GM21529 (cell line): ENCODE measurements around the gene MICA.
"Not testable (repeated sequence)": the region's sequence is repeated elsewhere in the genome, so short reads cannot be mapped to it uniquely, and the experiment has no call there.

Source experiments
- ATAC-seq: cut with Tn5 transposase; IDR thresholded peaks from one replicate; pipeline ENCODE4 v1.9.1; 2021; ENCODE audit not compliant: unreplicated experiment

The MICA gene

DNA sequence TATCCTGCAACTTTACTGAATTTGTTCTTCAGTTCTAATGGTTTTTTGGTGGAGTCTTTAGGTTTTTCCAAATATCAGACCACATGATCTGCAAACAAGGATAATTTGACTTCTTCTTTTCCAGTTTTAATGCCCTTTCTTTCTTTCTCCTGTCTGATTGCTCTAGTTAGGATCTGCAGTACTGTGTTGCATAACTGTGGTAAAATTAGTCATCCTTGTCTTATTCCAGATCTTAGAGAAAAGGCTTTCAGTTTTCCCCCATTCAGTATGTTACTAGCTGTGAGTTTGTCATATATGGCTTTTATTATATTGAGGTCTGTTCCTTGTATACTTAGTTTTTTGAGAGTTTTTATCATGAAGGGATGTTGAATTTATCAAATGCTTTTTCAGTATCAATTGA lies 4.3 kb downstream of the MICA start:
- ATAC-seq: no peak

DNA sequence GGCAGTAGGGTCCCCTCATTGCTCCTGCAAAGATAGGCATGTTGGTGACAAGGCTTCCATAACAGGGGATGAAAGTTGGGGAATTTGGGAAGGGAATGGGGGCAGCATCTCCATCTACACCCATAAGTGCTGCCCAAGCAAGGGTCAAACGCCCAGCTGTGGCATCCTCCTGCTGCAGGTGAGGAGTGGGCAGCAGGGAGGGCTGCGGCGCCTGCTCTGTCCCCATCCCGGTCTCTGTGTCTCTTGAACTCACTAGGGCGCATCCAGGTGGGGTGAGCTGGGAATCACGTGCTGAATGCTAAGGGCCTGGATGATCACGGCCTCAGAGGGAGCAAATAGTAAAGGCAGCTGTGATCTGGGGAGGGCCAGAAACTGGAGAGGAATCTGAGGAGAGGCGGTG lies 9.1 kb downstream of the MICA start:
- no peak for ATAC-seq

DNA sequence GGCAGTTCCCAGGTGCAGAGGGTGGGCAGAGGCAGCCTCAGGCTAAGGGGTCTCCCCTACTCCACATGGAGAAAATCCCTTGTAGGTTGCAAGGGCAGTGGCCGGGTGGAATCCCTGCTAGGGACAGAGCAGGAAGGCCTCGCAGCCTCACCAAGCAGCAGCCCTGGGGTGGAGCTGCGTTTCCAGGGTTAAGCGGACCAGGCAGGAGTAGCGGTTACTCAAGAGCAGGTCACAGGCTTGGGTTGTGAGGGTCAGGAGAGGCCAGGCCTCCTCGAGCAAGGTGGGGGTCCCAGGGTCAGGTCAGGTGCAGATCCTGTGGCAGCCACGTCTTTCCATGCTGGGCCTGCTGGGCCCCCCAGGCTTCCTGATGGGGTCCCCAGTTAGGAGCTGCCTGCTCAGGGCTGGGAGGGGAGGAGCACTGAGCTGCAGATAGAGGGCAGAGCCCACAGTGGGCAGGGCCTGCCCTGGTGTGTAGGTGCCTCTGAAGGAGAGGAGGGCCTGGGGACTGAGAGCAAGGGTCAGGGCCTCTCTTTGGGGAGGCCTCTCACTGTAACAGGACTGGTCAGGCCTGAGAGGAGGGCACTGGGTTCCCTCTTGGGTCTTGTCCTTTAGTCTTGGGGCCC lies 10.9 kb downstream of the MICA start:
- not testable (repeated sequence) for ATAC-seq

DNA sequence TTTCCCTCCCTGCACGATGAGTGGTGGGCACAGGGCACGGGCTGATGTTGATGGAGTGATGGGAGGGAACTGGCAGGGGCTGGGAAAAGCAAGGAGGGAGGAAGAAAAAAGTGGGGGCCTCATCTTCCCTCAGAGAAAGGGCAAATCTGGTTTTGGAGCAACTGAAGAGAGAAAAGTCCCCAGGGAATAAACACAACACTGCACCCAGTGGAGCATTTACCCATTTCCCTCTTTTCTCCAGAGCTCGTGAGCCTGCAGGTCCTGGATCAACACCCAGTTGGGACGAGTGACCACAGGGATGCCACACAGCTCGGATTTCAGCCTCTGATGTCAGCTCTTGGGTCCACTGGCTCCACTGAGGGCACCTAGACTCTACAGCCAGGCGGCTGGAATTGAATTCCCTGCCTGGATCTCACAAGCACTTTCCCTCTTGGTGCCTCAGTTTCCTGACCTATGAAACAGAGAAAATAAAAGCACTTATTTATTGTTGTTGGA lies 11.4 kb downstream of the MICA start:
- no peak for ATAC-seq

DNA sequence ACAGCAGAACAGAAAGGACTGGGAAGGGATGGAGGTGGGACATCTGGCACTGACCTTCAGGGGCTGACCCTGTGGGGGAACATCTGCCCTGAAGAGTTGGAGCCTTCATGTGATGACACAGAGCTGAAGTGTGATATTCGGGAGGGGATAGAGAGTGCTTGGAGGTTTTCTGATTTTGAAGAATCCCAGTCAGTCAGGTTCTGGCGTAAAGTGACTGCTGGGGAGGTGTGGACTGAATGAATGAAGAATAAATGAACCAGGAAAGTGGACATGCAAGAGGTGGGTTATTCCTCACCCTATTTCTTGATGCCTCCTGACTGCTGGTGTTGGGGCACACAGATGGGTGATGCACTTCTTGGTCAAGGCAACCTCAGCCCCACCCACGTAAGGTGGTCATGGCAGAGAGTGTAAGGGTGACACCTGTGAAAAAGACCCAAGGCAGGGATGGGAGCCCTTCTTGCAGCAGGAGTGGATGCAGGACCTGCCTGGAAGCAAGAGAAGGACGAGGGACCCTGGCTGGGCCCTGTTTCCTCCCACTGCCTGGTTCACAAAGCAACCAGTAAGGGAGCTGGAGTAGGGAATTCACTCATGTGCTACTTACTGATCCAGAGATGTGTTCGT lies 13.1 kb downstream of the MICA start:
- ATAC-seq: no peak

DNA sequence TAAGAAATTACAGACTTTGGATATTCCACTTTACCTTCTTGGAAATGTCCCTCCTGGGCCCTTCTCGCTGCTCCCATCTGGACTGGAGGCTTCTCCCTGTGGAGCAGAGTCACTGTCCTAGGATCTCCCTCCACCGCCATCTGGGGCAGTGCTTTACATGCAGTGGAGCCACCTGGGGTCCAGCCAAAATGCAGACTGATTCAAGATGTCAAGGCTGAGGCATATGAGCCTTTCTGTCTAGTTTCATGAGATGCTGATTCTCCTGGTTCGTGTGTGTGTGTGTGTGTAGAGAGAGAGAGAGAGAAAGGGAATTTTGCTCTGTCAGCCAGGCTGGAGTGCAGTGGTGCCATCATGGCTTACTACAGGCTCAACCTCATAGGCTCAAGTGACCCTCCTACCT lies 14.9 kb downstream of the MICA start:
- no peak for ATAC-seq

DNA sequence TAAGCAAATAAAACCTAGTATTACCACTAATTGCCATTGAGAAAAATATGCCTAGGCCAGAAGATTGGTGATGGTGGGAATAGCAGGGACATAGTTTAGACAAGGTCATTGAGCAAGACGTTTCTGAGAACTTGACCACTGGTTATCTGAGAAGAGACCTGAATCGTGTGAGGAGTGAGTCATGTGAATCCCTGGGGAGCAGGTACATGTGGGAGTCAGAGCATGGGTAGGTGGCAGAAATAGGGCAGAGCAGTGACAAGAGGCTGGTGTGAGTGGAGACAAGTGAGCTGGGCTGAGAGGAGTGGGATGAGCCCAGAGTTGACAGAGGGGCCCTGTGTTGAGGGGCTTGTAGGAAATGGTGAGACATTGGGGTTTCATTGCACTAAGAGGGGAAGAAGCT lies 16.4 kb downstream of the MICA start:
- no peak for ATAC-seq

DNA sequence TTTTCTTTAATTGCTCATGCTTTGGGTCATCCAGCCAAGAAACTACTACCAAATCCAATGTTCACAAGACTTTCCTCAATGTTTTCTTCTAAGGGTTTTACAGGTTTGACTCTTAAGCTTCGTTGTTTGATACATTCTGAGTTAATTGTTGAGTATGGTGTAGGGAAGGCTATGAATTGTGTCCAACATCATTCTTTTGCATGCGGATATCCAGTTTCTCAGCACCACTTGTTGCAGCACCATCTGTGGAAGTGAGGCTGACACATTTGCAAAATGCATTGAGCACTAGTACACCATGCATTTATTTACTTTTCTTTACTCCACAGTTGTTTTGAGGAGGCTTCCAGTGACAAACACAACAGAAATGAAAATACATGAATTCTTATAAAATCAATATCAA lies 17.2 kb downstream of the MICA start:
- no peak for ATAC-seq

DNA sequence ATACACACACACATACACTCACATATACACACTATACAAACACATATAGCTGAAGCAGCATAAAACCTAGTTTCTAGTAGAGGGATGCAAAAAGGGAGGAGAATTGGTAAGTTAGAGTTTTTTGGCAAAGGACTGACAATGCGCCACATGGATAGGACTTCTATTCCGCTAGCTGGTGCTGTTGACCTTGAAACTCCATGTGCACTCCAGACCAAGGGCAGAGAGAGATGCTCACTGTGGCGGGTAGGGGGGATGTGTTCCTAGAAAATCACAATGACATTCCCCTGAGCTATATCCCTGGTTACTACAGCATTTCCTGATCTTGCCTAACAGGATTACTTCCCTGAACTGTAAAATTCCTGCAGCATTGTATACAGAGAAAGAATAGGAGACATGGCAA lies 19.2 kb downstream of the MICA start:
- ATAC-seq: no peak

DNA sequence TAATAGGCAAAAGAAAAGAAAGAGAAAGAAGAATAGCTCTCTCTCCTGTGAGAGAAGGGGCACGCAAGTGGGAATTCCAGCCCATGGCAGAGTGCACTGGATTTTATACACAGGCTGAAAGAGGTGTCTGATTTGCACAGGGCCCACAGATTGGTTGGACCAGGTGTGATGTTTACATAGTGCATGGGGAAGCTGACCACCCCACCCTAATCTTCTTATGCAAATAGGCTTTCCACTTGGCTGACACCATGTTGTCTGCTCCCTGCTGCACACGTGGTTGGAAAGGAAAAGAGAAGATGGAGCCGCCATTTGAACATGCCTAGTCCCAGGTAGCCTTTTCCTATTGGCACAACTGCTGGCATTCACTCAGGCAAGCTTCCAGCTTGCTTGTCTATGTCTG lies 20.2 kb downstream of the MICA start:
- no peak for ATAC-seq

DNA sequence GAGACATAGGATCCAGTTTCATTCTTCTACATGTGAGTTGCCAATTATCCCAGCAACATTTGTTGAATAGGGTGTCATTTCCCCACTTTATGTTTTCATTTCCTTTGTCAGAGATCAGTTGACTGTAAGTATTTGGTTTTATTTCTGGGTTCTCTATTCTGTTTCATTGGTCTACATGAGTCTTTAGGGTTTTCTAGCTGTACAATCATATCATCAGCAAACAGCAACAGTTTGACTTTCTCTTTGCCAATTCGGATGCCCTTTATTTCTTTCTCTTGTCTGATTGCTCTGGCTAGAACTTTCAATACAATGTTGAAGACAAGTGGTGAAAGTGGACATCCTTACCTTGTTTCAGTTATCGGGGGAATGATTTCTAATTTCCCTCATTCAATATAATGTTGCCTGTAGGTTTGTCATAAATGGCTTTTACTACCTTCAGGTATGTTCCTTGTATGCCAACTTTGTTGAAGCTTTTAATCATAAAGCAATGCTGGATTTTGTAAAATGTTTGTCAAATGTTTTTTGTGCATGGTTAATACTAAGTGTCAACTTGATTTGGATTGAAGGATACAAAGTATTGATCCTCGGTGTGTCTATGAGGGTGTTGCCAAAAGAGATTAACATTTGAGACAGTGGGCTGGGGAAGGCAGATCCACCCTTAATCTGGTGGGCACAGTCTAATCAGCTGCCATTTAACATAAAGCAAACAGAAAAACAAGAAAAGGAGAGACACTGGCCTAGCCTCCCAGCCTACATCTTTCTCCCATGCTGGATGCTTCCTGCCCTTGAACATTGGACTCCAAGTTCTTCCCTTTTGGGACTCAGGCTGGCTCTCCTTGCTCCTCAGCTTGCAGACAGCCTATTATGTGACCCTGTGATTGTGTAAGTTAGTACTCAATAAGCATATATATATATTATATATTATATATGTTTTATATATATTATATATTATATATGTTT lies 23.3 kb downstream of the MICA start:
- no peak for ATAC-seq

DNA sequence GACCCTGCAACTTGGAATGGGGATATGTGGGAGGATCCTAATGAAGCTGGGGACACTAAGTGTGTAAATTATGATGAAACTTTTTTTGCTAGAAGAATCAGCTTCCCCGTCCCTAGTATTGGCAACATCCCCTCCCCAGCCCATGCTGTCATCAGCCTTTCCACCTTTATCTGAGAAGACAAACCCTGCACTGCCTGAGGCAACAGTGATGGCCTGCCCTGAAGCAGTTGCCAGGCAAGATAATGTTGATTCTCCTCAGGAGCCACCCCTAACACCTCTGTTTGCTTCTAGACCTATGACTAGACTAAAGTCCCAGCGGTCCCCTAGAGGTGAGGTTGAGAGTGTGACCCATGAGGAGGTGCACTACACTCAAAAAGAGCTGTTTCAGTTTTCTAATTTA lies 27.1 kb downstream of the MICA start:
- no peak for ATAC-seq

DNA sequence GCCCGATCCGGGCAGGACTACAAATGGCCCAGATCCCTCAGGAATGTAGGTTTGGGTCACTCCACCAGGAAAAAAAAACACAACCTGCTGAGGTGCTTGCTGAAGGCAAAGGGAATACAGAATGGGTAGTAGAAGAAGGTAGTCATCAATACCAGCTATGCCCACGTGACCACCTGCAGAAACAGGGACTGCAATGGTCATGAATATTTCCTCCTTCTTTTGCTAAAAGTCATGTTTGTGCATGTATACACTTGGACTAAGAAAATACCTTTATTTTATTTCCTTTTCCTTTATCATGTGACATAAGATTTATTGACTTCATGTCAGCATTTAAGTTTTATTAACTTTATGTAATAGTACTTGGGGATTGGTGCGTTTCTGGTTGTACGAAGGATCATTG lies 31.7 kb downstream of the MICA start:
- not testable (repeated sequence) for ATAC-seq

DNA sequence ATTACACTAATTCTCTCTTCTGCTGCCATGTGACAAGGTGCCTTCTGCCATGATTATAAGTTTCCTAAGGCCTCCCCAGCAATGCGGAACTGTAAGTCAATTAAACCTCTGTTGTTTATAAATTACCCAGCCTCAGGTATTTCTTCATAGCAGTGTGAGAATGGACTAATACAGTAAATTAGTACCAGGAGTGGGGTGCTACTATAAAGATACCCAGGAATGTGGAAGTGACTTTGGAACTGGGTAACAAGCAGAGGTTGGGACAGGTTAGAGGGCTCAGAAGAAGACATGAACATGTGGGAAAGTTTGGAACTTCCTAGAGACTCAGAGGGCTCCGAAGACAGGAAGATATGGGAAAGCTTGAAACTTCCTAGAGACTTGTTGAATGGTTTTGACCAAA lies 34.8 kb downstream of the MICA start:
- ATAC-seq: no peak

DNA sequence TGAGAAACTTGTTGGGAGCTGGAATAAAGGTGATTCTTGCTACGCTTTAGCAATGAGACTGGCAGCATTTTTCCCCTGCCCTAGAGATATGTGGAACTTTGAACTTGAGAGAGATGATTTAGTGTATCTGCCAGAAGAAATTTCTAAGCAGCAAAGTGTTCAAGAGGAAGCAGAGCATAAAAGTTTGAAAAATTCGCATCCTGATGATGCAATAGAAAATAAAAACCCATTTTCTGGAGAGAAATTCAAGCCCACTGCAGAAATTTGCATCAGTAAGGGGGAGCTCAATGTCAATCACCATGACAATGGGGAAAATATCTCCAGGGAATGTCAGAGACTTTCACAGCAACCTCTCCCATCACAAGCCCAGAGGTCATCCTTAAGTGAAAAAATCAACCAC lies 35.3 kb downstream of the MICA start:
- ATAC-seq: no peak

DNA sequence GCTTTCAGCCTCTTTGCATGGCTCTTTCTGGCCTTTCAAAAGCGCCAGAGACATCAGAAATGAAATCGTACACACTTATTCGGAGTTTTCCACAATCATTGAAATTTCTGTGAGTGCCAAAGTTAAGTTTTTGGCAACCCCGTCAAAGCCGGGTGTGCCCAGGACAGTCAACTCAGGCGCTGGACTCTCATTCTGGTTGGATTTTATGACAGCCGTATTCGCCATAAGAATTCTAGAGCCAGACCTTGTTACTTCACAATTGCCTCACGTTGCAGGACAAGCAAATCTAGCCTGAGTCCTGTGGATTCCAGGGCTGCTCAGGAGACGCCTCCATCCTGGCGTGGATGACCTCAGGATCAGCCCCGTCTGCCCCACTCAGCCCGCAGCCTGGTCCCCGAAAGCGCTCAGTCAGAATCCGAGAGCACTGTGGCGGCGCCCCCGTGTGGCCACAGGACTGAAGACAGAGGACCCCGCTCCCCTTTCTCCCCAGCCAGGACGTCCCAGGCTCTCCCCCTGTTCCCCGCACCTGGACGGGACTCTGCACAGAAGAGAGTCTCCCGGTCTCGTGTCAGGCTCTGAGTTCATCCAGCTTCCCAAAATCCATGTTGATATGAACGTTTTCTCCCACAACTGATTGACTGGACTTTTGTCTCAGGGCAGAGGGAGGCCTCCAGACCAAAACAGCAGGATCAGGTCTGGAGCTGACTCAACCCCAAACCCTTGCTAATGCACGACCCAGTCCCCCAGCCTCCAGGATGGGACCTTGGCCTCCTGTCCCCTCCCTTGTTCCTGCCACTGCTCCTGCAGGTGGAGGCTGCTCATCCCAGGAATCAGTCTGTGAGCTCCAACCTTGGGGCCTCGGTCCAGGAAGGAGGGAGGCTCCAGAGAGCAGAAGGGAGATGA lies 38.2 kb downstream of the MICA start:
- no peak for ATAC-seq

DNA sequence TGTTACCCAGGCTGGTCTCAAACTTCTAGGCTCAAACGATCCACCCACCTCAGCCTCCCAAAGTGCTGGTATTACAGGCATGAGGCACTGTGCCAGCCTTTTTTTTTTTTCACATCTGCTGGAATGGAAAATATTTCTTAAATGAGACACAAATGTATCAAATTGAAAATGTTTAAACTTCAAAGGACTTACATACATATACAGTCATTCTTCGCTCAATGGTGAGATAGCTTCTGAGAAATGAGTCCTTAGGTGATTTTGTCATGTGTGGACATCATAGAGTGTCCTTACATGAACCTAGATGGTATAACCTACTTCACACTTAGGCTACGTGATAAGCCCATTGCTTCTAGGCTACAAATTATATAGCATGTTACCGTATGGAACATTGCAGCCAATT lies 43.1 kb downstream of the MICA start:
- no peak for ATAC-seq

DNA sequence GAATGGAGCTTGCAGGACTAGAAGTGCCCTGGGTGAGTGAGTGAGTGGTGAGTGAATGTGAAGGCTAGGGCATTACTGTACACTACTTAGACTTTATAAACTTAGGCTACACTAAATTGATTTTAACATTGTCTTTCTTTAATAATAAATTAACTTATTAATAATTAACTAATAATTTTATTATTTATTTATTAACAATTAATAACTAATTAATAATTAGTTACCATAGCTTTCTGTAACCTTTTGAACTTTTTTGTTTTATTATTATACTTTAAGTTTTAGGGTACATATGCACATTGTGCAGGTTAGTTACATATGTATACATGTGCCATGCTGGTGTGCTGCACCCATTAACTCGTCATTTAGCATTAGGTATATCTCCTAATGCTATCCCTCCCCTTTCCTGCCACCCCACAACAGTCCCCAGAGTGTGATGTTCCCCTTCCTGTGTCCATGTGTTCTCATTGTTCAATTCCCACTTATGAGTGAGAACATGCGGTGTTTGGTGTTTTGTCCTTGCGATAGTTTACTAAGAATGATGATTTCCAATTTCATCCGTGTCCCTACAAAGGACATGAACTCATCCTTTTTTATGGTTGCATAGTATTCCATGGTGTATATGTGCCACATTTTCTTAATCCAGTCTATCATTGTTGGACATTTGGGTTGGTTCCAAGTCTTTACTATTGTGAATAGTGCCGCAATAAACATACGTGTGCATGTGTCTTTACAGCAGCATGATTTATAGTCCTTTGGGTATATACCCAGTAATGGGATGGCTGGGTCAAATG lies 43.8 kb downstream of the MICA start:
- ATAC-seq: not testable (repeated sequence)

DNA sequence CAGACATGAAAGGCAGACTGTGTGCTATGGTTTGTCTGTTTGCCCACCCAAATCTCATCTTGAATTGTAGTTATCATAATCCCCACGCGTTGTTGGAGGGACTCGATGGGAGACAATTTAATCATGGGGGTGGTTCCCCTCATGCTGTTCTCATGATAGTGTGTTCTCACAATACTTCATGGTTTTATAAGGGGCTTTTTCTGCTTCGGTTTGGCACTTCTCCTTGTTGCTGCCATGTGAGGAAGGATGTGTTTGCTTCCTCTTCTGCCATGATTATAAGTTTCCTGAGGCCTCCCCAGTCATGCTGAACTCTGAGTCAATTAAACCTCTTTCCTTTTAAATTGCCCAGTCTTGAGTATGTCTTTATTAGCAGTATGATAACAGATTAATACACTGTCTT lies 47.4 kb downstream of the MICA start:
- ATAC-seq: no peak

DNA sequence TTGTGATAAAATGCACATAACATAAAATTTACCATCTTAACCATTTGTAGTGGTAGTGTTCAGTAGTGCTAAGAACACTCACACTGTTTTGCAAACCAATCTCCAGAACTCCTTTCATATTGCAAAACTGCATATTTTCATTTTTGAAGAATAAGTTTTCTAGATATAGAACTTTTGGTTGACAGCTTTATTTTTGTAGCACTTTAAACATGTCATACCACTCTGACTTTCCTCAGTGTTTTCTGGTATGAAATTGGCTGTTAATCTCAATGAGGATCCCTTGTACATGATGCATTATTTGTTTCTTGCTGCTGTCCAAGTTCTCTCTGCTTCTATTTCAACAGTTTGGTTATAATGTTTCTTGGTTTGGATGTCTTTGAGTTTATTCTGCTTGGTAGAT lies 49.5 kb downstream of the MICA start:
- no peak for ATAC-seq
